ENCODE measurements around the gene SUCO. TPM values are rescaled to one million over a fixed set of nuclear protein-coding genes. Genes with fewer than 3 reads are reported as not detected.

The SUCO gene
- total and polyA plus RNA-seq, 2 of the 4 experiments (the other 2 are of a cell fraction), result 11.4 to 21.5 TPM

GRCh38 chr1:172574080-172574479, 41.1 kb downstream of the SUCO start:
- dilution Hi-C loops (cut with HindIII; ENCODE audit: low sequenced_read_pairs, unreplicated experiment), result no loop called here
- DNase-seq (no peak), ATAC-seq (ENCODE audit: low read depth) (no peak)
- H3K4me1 ChIP-seq (ENCODE audit: control insufficient read depth, insufficient read depth, low read length), result no peaks in the 10 kb centered on the region
- intact Hi-C loops (cut with micrococcal nuclease), result no loop called here
- H2AK9ac ChIP-seq (replicated peaks; ENCODE audit: low read depth, low read length, poor library complexity), result no peak overlapping the region
- H3K4ac ChIP-seq (ENCODE audit: low read depth, low read length), result no peak overlapping the region
- no peaks in the 10 kb centered on the region for H4K20me1 ChIP-seq (ENCODE audit: insufficient read depth, low read length)
- no peaks in the 10 kb centered on the region for H3K9me1 ChIP-seq (ENCODE audit: insufficient read depth, low read length)
- H3K14ac ChIP-seq (replicated peaks; ENCODE audit: low read depth, low read length), result no peak overlapping the region
- BruUV-seq (replicated peaks), result no TSS peak
- H2AK5ac ChIP-seq (ENCODE audit: low read depth, low read length), result no peak overlapping the region
- CTCF ChIA-PET, result interaction anchor here (0.6 kb wide), 1 partner anchor 306 kb away, joined by 3 read pairs; no protein-coding TSS in a partner anchor
- no peak overlapping the region for H2BK5ac ChIP-seq (ENCODE audit: low read depth, low read length, poor library complexity, severe bottlenecking)
- no peak overlapping the region for H4K8ac ChIP-seq (ENCODE audit: low read depth in 2 of 2, low read length in 2 of 2)
- H2AFZ ChIP-seq (replicated peaks; ENCODE audit: low read length, poor library complexity), result no peak overlapping the region
- H3K27me3 ChIP-seq (ENCODE audit: control insufficient read depth, insufficient read depth, low read length), result no peaks in the 10 kb centered on the region
- POLR2A ChIA-PET (ENCODE audit: unreplicated experiment), result no interaction called here
- no peak overlapping the region for H3K9ac ChIP-seq (ENCODE audit: low read depth, low read length)
- no peak overlapping the region for H2BK15ac ChIP-seq (ENCODE audit: low read depth, low read length)
- H3K23ac ChIP-seq (ENCODE audit: low read depth, low read length), result no peak overlapping the region
- H3K4me2 ChIP-seq (ENCODE audit: low read depth, low read length), result no peak overlapping the region
- TF ChIP-seq MXI1 (IDR thresholded peaks at IDR 0.05; ENCODE audit: borderline replicate concordance, low read depth, low read length) (no peak), FOS (IDR thresholded peaks at IDR 0.05; ENCODE audit: low read depth, low read length) (no peak), BHLHE40 (IDR thresholded peaks at IDR 0.05; ENCODE audit: low read depth, low read length) (no peak), NFE2L2 (IDR thresholded peaks at IDR 0.05; ENCODE audit: low read depth, low read length) (no peak), CHD1 (IDR thresholded peaks at IDR 0.05; ENCODE audit: low read depth, low read length) (no peak), RFX5 (IDR thresholded peaks at IDR 0.05; ENCODE audit: low read depth, low read length) (no peak), RCOR1 (IDR thresholded peaks at IDR 0.05; ENCODE audit: insufficient replicate concordance, low read length) (no peak), CEBPB (IDR thresholded peaks at IDR 0.05; ENCODE audit: low read depth, low read length) (no peak), SMC3 (IDR thresholded peaks at IDR 0.05; ENCODE audit: low read depth, low read length) (no peak)
- TF ChIP-seq, protein P1, sequence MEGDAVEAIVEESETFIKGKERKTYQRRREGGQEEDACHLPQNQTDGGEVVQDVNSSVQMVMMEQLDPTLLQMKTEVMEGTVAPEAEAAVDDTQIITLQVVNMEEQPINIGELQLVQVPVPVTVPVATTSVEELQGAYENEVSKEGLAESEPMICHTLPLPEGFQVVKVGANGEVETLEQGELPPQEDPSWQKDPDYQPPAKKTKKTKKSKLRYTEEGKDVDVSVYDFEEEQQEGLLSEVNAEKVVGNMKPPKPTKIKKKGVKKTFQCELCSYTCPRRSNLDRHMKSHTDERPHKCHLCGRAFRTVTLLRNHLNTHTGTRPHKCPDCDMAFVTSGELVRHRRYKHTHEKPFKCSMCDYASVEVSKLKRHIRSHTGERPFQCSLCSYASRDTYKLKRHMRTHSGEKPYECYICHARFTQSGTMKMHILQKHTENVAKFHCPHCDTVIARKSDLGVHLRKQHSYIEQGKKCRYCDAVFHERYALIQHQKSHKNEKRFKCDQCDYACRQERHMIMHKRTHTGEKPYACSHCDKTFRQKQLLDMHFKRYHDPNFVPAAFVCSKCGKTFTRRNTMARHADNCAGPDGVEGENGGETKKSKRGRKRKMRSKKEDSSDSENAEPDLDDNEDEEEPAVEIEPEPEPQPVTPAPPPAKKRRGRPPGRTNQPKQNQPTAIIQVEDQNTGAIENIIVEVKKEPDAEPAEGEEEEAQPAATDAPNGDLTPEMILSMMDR (conservative IDR thresholded peaks at IDR 0.05; ENCODE audit: low read depth, low read length), result no peak
- TF ChIP-seq, protein P2, sequence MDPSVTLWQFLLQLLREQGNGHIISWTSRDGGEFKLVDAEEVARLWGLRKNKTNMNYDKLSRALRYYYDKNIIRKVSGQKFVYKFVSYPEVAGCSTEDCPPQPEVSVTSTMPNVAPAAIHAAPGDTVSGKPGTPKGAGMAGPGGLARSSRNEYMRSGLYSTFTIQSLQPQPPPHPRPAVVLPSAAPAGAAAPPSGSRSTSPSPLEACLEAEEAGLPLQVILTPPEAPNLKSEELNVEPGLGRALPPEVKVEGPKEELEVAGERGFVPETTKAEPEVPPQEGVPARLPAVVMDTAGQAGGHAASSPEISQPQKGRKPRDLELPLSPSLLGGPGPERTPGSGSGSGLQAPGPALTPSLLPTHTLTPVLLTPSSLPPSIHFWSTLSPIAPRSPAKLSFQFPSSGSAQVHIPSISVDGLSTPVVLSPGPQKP (IDR thresholded peaks at IDR 0.05; ENCODE audit: borderline replicate concordance, low read depth, low read length), result no peak
- no peaks in the 10 kb centered on the region; the same call in 1 of the 2 replicates for H3K9me3 ChIP-seq (ENCODE audit: control insufficient read depth, insufficient read depth, low read length)
- peaks cover 6% of the 10 kb centered on the region; the same call in 1 of the 2 replicates for H3K36me3 ChIP-seq (ENCODE audit: control insufficient read depth, insufficient read depth, low read length)
- no peak overlapping the region for H3K18ac ChIP-seq (ENCODE audit: low read depth, low read length)
- WGBS, 2 experiments (ENCODE audit: extremely low coverage in 2 of 2, insufficient read length in 1 of 2), result no CpG with 5 or more reads among the region's 2 CpGs
- no peak overlapping the region for H2BK20ac ChIP-seq (ENCODE audit: low read depth, low read length)
- H3K79me1 ChIP-seq (ENCODE audit: low read depth in 1 of 2, low read length in 2 of 2), result no peaks in the 10 kb centered on the region; a peak in 1 of 4 replicates
- H3K56ac ChIP-seq (ENCODE audit: extremely low read depth, insufficient read depth, low read length), result no peak overlapping the region
- H4K91ac ChIP-seq (ENCODE audit: insufficient read depth, low read depth, low read length), result no peak overlapping the region
- no peak overlapping the region for H2BK120ac ChIP-seq (ENCODE audit: low read depth, low read length)
- H4K5ac ChIP-seq (ENCODE audit: low read depth, low read length), result no peak overlapping the region
- H3K27ac ChIP-seq (ENCODE audit: insufficient read depth, low read length), result no peak overlapping the region
- H3K4me3 ChIP-seq (ENCODE audit: insufficient read depth, low read depth, low read length), result no peak overlapping the region
- in situ Hi-C loops (cut with MboI; ENCODE audit: low sequenced_read_pairs), result no loop called here

Data from IMR-90 (cell line).